WTC11 (cell line): Measurements from ENCODE around the gene NSDHL. TPM values are rescaled to one million over a fixed set of nuclear protein-coding genes. Genes with fewer than 3 reads are reported as not detected.

Experiments
- ATAC-seq: fragments of 200-7000 bp; cut with Tn5 transposase; 2 replicates; pipeline ENCODE4 v1.10.0; 2021; ENCODE audit warnings: mild to moderate bottlenecking, moderate library complexity
- CTCF ChIA-PET: fragments of 300-600 bp; sonication (Branson Sonifier 250); formaldehyde crosslinking; loops from one replicate; lab custom pipeline; 2021; ENCODE audit warnings: antibody characterized with exemption; lab: Charles Lee
- POLR2A ChIA-PET: fragments of 350-600 bp; sonication (Branson Sonifier 250); formaldehyde crosslinking; loops from one replicate; lab custom pipeline; 2021; ENCODE audit warnings: antibody characterized with exemption; lab: Charles Lee
- DNase-seq: peaks from one replicate; pipeline ENCODE4 v3.0.0; 2021; ENCODE audit warnings: low spot score
- H3K27ac Mint-ChIP-seq: 2 replicates; pipeline ENCODE4 v1.8.0; 2021; ENCODE audit warnings: mixed read lengths
- H3K27me3 Mint-ChIP-seq: 2 replicates; pipeline ENCODE4 v1.8.0; 2021; ENCODE audit warnings: low read depth, mild to moderate bottlenecking, moderate library complexity, mixed read lengths
- H3K36me3 Mint-ChIP-seq: 2 replicates; pipeline ENCODE4 v1.8.0; 2021; ENCODE audit warnings: mixed read lengths
- H3K4me1 Mint-ChIP-seq: 2 replicates; pipeline ENCODE4 v1.8.0; 2022; ENCODE audit warnings: mixed read lengths
- H3K4me3 Mint-ChIP-seq: 2 replicates; pipeline ENCODE4 v1.8.0; 2021; ENCODE audit warnings: mild to moderate bottlenecking, moderate library complexity, mixed read lengths
- H3K9me3 Mint-ChIP-seq: 2 replicates; pipeline ENCODE4 v1.8.0; 2021; ENCODE audit warnings: mixed read lengths
- E2F5 ChIP-seq: sonication (generic); formaldehyde crosslinking; IDR thresholded peaks from 2 replicates; pipeline ENCODE4 v1.8.1; 2022; ENCODE audit warnings: mild to moderate bottlenecking, moderate library complexity, missing genetic modification reagents
- FOXJ3 ChIP-seq: sonication (generic); formaldehyde crosslinking; IDR thresholded peaks from 2 replicates; pipeline ENCODE4 v1.9.0; 2021; ENCODE audit warnings: missing genetic modification reagents, mild to moderate bottlenecking, borderline replicate concordance
- FOXK1 ChIP-seq: sonication (generic); formaldehyde crosslinking; IDR thresholded peaks from 2 replicates; pipeline ENCODE4 v1.8.0; 2022; ENCODE audit warnings: mild to moderate bottlenecking, moderate library complexity, missing genetic modification reagents
- GRHL2 ChIP-seq: fragments of 250-450 bp; sonication (Bioruptor Pico); IDR thresholded peaks from 2 replicates; pipeline ENCODE4 v1.8.0; 2022; ENCODE audit warnings: mild to moderate bottlenecking, moderate library complexity; ENCODE audit not compliant: insufficient replicate concordance, severe bottlenecking
- GTF2I ChIP-seq: fragments of 250-450 bp; sonication (Bioruptor Pico); conservative IDR thresholded peaks from 2 replicates; pipeline ENCODE4 v1.4.0; 2021; ENCODE audit warnings: mild to moderate bottlenecking
- JUN ChIP-seq: sonication (generic); formaldehyde crosslinking; IDR thresholded peaks from 2 replicates; pipeline ENCODE4 v1.8.0; 2023; ENCODE audit warnings: mild to moderate bottlenecking, missing genetic modification reagents
- MAX ChIP-seq: sonication (generic); formaldehyde crosslinking; IDR thresholded peaks from 2 replicates; pipeline ENCODE4 v1.8.0; 2022; ENCODE audit warnings: mild to moderate bottlenecking, missing genetic modification reagents
- SP1 ChIP-seq: sonication (generic); formaldehyde crosslinking; conservative IDR thresholded peaks from 2 replicates; pipeline ENCODE4 v1.8.1; 2022; ENCODE audit warnings: missing genetic modification reagents
- total RNA-seq: library from RNA; stranded (reverse); gene quantifications from 3 replicates; pipeline ENCODE4 v1.2.3, GENCODE V29; 2021
- TF ChIP-seq, protein P1 (sequence below): sonication (generic); formaldehyde crosslinking; IDR thresholded peaks from 2 replicates; pipeline ENCODE4 v1.8.0; 2023; ENCODE audit warnings: missing genetic modification reagents
- TF ChIP-seq, protein P2 (sequence below): fragments of 250-450 bp; sonication (Bioruptor Pico); IDR thresholded peaks from 2 replicates; pipeline ENCODE4 v1.9.0; 2021; ENCODE audit warnings: mild to moderate bottlenecking
- TF ChIP-seq, protein P3 (sequence below): sonication (generic); formaldehyde crosslinking; IDR thresholded peaks from 2 replicates; pipeline ENCODE4 v1.8.1; 2023; ENCODE audit warnings: mild to moderate bottlenecking, missing genetic modification reagents, moderate library complexity

The NSDHL gene
- total RNA-seq, 1 experiment from 2014 or later = 22.5 TPM

DNA sequence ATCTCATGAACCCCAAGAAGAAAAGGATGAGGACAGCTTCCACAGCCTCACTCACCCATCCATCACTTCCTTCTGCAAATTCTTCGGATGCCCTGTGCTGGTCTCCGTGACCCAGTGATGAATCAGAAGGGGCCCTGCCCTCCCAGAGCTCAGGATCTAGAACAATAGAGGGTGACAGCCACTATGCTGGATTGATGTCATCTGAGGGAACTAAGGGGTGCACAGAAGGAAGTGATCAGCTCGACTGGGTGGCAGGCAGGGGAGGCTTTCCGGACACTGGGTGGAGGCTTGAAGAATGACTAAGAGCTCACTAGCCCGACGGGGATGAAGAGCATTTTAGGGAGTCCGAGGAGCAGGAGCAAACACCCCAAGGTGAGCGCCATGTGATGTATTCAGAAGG, 65.6 kb downstream of the NSDHL start:
- Mint-ChIP-seq H3K36me3 (no peaks in the 10 kb centered on the region), H3K4me1 (peaks cover 47% of the 10 kb centered on the region), H3K27ac (peak overlapping the region; percentile 24; the same call in 1 of the 2 replicates), H3K27me3 (peaks cover 20% of the 10 kb centered on the region), H3K9me3 (no peaks in the 10 kb centered on the region), H3K4me3 (peak overlapping the region; percentile 56)
- CTCF ChIA-PET = no interaction called here
- no peak for DNase-seq
- TF ChIP-seq JUN (CRISPR knock-in tag) (no peak), FOXJ3 (CRISPR knock-in tag) (no peak)
- TF ChIP-seq, protein P1, sequence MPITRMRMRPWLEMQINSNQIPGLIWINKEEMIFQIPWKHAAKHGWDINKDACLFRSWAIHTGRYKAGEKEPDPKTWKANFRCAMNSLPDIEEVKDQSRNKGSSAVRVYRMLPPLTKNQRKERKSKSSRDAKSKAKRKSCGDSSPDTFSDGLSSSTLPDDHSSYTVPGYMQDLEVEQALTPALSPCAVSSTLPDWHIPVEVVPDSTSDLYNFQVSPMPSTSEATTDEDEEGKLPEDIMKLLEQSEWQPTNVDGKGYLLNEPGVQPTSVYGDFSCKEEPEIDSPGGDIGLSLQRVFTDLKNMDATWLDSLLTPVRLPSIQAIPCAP = no peak
- ATAC-seq = no peak
- POLR2A ChIA-PET = no interaction called here

- CTCF ChIA-PET = interaction anchor here (1.1 kb wide), 1 partner anchor 17 kb away, joined by 4 read pairs; no protein-coding TSS in a partner anchor
- H3K27ac Mint-ChIP-seq = peak within 1 kb of the TSS; percentile 24; the same call in 1 of the 2 replicates
- H3K36me3 Mint-ChIP-seq = no peaks in the 10 kb centered on the region
- H3K27me3 Mint-ChIP-seq = peaks cover 18% of the 10 kb centered on the region
- TF ChIP-seq SP1 (peak; percentile 9; the same call in 1 of the 2 replicates), GRHL2 (CRISPR knock-in tag) (no peak)
- peaks cover 44% of the 10 kb centered on the region for H3K4me1 Mint-ChIP-seq
- DNase-seq = peak; percentile 88
- peak within 1 kb of the TSS; percentile 59 for H3K4me3 Mint-ChIP-seq
- H3K9me3 Mint-ChIP-seq = no peaks in the 10 kb centered on the region
- peak; percentile 86 for ATAC-seq
- POLR2A ChIA-PET = interaction anchor here (0.6 kb wide), 1 partner anchor 72 kb away, joined by 3 read pairs; no protein-coding TSS in a partner anchor
Observed at GRCh38 chrX:152897222-152898131, 66.6 kb downstream of the NSDHL start, which contains the start of gene ZNF185. Gene ZNF185 (plus strand): TSS chrX:152898067. CDS start chrX:152914490, 16,423 bp downstream.

DNA sequence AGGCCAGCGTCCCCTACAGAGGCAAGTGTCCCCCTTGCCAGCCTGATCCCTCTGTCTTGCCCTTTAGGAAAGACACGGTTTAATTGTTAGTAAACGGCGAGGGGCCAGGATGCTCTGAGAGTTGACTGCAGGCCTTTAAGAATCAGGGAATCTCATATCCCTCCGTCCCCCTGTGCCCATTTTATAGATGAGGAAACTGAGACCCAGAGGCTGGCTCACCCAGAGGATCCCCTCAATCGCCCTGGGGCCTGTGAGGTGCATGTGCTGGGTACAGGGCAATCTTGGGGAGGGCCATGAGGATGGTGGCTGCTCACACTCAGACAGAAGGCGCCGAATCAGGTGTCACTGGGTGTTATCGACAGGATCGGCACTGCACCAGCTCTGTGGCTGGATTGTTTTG, 67.6 kb downstream of the NSDHL start:
- H3K9me3 Mint-ChIP-seq = no peaks in the 10 kb centered on the region
- no peak overlapping the region for H3K27ac Mint-ChIP-seq

GRCh38 chrX:152899111-152899873, 68.4 kb downstream of the NSDHL start:
- peak overlapping the region; percentile 20; the same call in 1 of the 2 replicates for H3K4me3 Mint-ChIP-seq
- H3K9me3 Mint-ChIP-seq = no peaks in the 10 kb centered on the region
- POLR2A ChIA-PET = no interaction called here

More for the DNA sequence above, 67.6 kb downstream of the NSDHL start:
- ATAC-seq (no peak), DNase-seq (no peak)
- TF ChIP-seq, protein P2, sequence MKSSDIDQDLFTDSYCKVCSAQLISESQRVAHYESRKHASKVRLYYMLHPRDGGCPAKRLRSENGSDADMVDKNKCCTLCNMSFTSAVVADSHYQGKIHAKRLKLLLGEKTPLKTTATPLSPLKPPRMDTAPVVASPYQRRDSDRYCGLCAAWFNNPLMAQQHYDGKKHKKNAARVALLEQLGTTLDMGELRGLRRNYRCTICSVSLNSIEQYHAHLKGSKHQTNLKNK (CRISPR knock-in tag) = no peak
- TF ChIP-seq GTF2I (0 out of 2 replicates have a peak, but pooled peaks have one; percentile 36), E2F5 (CRISPR knock-in tag) (no peak), FOXK1 (no peak)
- Mint-ChIP-seq H3K36me3 (no peaks in the 10 kb centered on the region), H3K4me1 (peaks cover 41% of the 10 kb centered on the region), H3K27me3 (peaks cover 17% of the 10 kb centered on the region), H3K4me3 (peak overlapping the region; percentile 59)
- ChIA-PET CTCF (interaction anchor here (1.1 kb wide), 1 partner anchor 13 kb away, joined by 3 read pairs; no protein-coding TSS in a partner anchor), POLR2A (no interaction called here)

More at GRCh38 chrX:152899111-152899873, 68.4 kb downstream of the NSDHL start:
- peaks cover 15% of the 10 kb centered on the region for H3K27me3 Mint-ChIP-seq
- no peak for ATAC-seq
- H3K36me3 Mint-ChIP-seq = no peaks in the 10 kb centered on the region
- no peak for TF ChIP-seq MAX (CRISPR knock-in tag)
- TF ChIP-seq, protein P3, sequence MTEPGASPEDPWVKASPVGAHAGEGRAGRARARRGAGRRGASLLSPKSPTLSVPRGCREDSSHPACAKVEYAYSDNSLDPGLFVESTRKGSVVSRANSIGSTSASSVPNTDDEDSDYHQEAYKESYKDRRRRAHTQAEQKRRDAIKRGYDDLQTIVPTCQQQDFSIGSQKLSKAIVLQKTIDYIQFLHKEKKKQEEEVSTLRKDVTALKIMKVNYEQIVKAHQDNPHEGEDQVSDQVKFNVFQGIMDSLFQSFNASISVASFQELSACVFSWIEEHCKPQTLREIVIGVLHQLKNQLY = no peak
- H3K4me1 Mint-ChIP-seq = peaks cover 37% of the 10 kb centered on the region
- no peak overlapping the region for H3K27ac Mint-ChIP-seq
- DNase-seq = no peak
- CTCF ChIA-PET = interaction anchor here (1.1 to 1.4 kb wide), 4 partner anchors 13 to 78 kb away, joined by 3 to 4 read pairs (median 4); no protein-coding TSS in a partner anchor
